MCF 10A (cell line): Measurements from ENCODE around the gene AFAP1L2. TPM values are rescaled to one million over a fixed set of nuclear protein-coding genes. Genes with fewer than 3 reads are reported as not detected.

Experiments
- BruUV-seq: library from RNA; stranded (reverse); fragments of 400-500 nt; replicated peaks from 2 replicates; lab custom pipeline; 2021; lab: Mats Ljungman, UMichigan
- CTCF ChIA-PET: fragments of 300-600 bp; sonication (Branson Sonifier 250); formaldehyde crosslinking; extraction: SDS; loops from one replicate; lab custom pipeline; 2021; ENCODE audit warnings: antibody characterized with exemption, inconsistent platforms; lab: Yijun Ruan, JAX
- POLR2A ChIA-PET: fragments of 300-600, 350-650 bp; sonication (Branson Sonifier 250); formaldehyde crosslinking; extraction: SDS; loops from one replicate; lab custom pipeline; 2020; ENCODE audit warnings: antibody characterized with exemption, inconsistent platforms; lab: Yijun Ruan, JAX
- DNase-seq: peaks from one replicate; pipeline ENCODE4 v3.0.0-alpha.2; 2018; ENCODE audit not compliant: unreplicated experiment
- H3K27ac Mint-ChIP-seq: one replicate; pipeline ENCODE4 v1.8.0; 2022; ENCODE audit warnings: mild to moderate bottlenecking, low read depth, mixed read lengths; ENCODE audit not compliant: unreplicated experiment
- H3K27me3 Mint-ChIP-seq: one replicate; pipeline ENCODE4 v1.8.0; 2022; ENCODE audit warnings: mixed read lengths; ENCODE audit not compliant: insufficient read depth, unreplicated experiment
- H3K36me3 Mint-ChIP-seq: one replicate; pipeline ENCODE4 v1.8.0; 2022; ENCODE audit warnings: mild to moderate bottlenecking, moderate library complexity, mixed read lengths; ENCODE audit not compliant: insufficient read depth, unreplicated experiment
- H3K4me1 Mint-ChIP-seq: one replicate; pipeline ENCODE4 v1.8.0; 2022; ENCODE audit warnings: mixed read lengths; ENCODE audit not compliant: insufficient read depth, unreplicated experiment
- H3K4me3 Mint-ChIP-seq: one replicate; pipeline ENCODE4 v1.8.0; 2022; ENCODE audit warnings: mild to moderate bottlenecking, moderate library complexity, mixed read lengths; ENCODE audit not compliant: unreplicated experiment
- H3K9me3 Mint-ChIP-seq: one replicate; pipeline ENCODE4 v1.8.0; 2022; ENCODE audit warnings: mixed read lengths; ENCODE audit not compliant: unreplicated experiment
- CTCF ChIP-seq: fragments of 200-600 bp; IDR thresholded peaks from one replicate; pipeline ENCODE4 v1.8.0; 2022; ENCODE audit warnings: antibody characterized with exemption, mild to moderate bottlenecking; ENCODE audit not compliant: unreplicated experiment
- intact Hi-C: fragments of 100-400 bp; cut with micrococcal nuclease; formaldehyde crosslinking; loops from 2 replicates; pipeline ENCODE4 v1.14.1; 2022
- total RNA-seq: library from RNA; stranded (reverse); gene quantifications from 2 replicates; pipeline ENCODE4 v1.2.3, GENCODE V29; 2022

The AFAP1L2 gene
- total RNA-seq, 1 experiment from 2014 or later = 5.8 TPM

DNA sequence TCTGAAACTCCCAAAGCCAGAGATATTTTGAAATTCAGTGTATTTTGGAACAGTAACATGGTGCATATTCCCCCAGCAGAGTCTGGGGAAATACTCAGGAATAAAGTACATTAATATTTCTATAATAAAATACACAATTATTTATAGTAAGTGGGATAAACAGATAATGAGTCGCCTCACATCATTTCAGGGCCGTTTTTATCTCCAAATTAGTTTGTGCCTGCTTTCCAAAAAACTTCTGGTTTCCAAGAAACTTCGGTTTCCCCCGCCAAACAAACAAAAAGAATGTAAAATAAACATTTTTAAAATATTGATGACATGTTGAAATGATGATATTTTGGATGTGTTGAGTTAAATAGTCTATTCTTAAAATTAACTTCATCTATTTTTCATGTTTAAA lies 48.2 kb downstream of the AFAP1L2 start:
- Mint-ChIP-seq H3K36me3 (no peaks in the 10 kb centered on the region), H3K27me3 (no peaks in the 10 kb centered on the region), H3K4me1 (peaks cover 12% of the 10 kb centered on the region), H3K4me3 (no peak overlapping the region), H3K9me3 (no peaks in the 10 kb centered on the region), H3K27ac (no peak overlapping the region)
- POLR2A ChIA-PET = no interaction called here
- TF ChIP-seq CTCF = no peak
- intact Hi-C loops = no loop called here
- DNase-seq = no peak
- CTCF ChIA-PET = interaction anchor here (0.7 kb wide), 2 partner anchors 21 to 189 kb away, joined by 4 to 5 read pairs; no protein-coding TSS in a partner anchor
- no TSS peak for BruUV-seq

GRCh38 chr10:114353383-114353782 lies 50.9 kb downstream of the AFAP1L2 start:
- ChIA-PET POLR2A (no interaction called here), CTCF (no interaction called here)
- Mint-ChIP-seq H3K27me3 (no peaks in the 10 kb centered on the region), H3K4me3 (no peak overlapping the region), H3K27ac (no peak overlapping the region), H3K36me3 (no peaks in the 10 kb centered on the region), H3K4me1 (peaks cover 12% of the 10 kb centered on the region), H3K9me3 (no peaks in the 10 kb centered on the region)
- intact Hi-C loops = no loop called here
- BruUV-seq = no TSS peak
- no peak for TF ChIP-seq CTCF
- no peak for DNase-seq

DNA sequence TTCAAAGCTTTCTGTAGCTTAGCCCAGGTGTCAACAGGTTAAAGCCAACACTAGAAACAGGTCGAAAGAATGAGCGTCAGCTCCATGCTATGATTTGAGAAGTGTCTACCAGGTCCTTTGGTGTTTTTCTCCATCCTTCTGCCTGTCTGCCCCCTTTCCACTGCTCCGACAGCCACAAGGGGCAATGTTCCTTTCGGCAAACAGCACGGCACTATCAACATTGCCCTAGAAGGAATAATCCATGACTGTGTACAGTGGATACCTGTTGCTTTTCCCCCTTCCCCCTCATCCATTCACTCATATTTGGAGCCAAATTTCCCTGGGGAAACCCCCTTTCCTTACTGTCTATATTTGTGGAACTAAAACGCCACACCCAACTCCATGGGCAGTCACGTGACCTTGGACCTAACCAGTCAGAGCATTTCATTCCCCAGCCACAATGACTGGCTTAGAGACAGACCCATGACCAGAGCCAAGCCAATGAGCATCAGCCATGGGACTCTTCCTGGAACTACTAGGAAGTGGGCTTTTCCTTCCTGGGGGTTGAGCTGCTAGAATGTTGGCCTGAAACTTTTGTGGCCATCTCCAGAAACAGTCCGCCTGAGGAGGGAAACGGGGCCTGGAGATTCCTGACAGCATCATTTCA lies 51.5 kb downstream of the AFAP1L2 start:
- H3K27me3 Mint-ChIP-seq = no peaks in the 10 kb centered on the region
- no TSS peak for BruUV-seq

GRCh38 chr10:114350751-114351150 lies 53.6 kb downstream of the AFAP1L2 start:
- CTCF ChIA-PET = no interaction called here
- H3K9me3 Mint-ChIP-seq = no peaks in the 10 kb centered on the region
- no peaks in the 10 kb centered on the region for H3K4me1 Mint-ChIP-seq
- intact Hi-C loops = no loop called here
- no TSS peak for BruUV-seq
- H3K4me3 Mint-ChIP-seq = no peak overlapping the region
- DNase-seq = no peak
- H3K27ac Mint-ChIP-seq = no peak overlapping the region
- no peaks in the 10 kb centered on the region for H3K27me3 Mint-ChIP-seq
- no peaks in the 10 kb centered on the region for H3K36me3 Mint-ChIP-seq
- TF ChIP-seq CTCF = no peak
- POLR2A ChIA-PET = no interaction called here

More for the DNA sequence above, 51.5 kb downstream of the AFAP1L2 start:
- intact Hi-C loops = no loop called here
- Mint-ChIP-seq H3K4me3 (no peak overlapping the region), H3K27ac (no peak overlapping the region), H3K36me3 (no peaks in the 10 kb centered on the region), H3K9me3 (no peaks in the 10 kb centered on the region), H3K4me1 (peaks cover 10% of the 10 kb centered on the region)
- DNase-seq = no peak
- ChIA-PET CTCF (interaction anchor here (0.7 kb wide), 1 partner anchor 48 kb away, joined by 3 read pairs; no protein-coding TSS in a partner anchor), POLR2A (no interaction called here)
- no peak for TF ChIP-seq CTCF
